ENCODE measurements around the gene KRTAP4-7. TPM values are rescaled to one million over a fixed set of nuclear protein-coding genes. Genes with fewer than 3 reads are reported as not detected.
"Not testable (repeated sequence)": the region's sequence is repeated elsewhere in the genome, so short reads cannot be mapped to it uniquely, and the experiment has no call there.

KRTAP4-7 gene
- total RNA-seq, 1 experiment from 2014 or later: not detected

DNA sequence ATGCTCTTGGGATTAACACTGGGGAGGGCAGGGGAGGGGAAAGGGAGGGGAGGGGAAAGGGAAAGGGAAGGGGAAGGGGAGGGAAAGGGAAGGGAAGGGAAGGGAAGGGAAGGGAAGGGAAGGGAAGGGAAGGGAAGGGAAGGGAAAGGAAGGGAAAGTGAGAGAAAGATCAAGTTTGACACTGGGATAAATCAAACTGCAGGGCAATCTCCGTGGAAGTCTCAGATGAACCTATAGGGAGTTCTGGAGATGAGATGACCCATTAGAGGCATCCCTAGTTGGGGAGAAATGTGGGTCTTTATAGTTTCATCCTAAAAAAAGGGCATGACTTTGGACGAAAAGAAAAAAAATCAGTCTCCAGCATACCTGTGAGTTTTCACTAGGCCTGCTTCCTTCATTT is 37.8 kb downstream of the KRTAP4-7 start:
- Histone ChIP-seq H3T11ph (ENCODE audit: low read length) (no peak overlapping the region), H3K9me3 (ENCODE audit: control insufficient read depth, low read depth, low read length) (no peaks in the 10 kb centered on the region), H4K91ac (ENCODE audit: insufficient read length, low read depth, low read length) (no peak overlapping the region), H3K27ac (ENCODE audit: insufficient read length, low read depth, low read length) (no peak overlapping the region), H4K5ac (ENCODE audit: insufficient read length, low read depth, low read length) (no peak overlapping the region), H3K9ac (ENCODE audit: extremely low read depth, insufficient read length, low read length) (no peak overlapping the region), H3K18ac (ENCODE audit: insufficient read length, low read depth, low read length) (no peak overlapping the region), H2BK20ac (ENCODE audit: low read depth, low read length, poor library complexity, severe bottlenecking) (no peak overlapping the region), H2BK12ac (ENCODE audit: insufficient read length, low read depth, low read length) (no peak overlapping the region), H3K56ac (ENCODE audit: insufficient read length, low read depth, low read length) (no peak overlapping the region), H3K79me1 (ENCODE audit: insufficient read depth, low read depth, low read length, poor library complexity, severe bottlenecking) (no peaks in the 10 kb centered on the region), H4K20me1 (ENCODE audit: control insufficient read depth, insufficient read depth, insufficient read length) (no peaks in the 10 kb centered on the region), H3K79me2 (ENCODE audit: insufficient read depth, low read length) (no peaks in the 10 kb centered on the region), H3K4me2 (ENCODE audit: insufficient read depth, insufficient read length, low read length) (no peak overlapping the region), H2AK5ac (ENCODE audit: insufficient read length, low read length) (no peak overlapping the region), H2BK15ac (ENCODE audit: low read depth, low read length) (no peak overlapping the region), H2BK120ac (ENCODE audit: low read depth, low read length, poor library complexity, severe bottlenecking) (no peak overlapping the region), H3K23ac (ENCODE audit: insufficient read length, low read depth, low read length) (no peak overlapping the region), H3K27me3 (ENCODE audit: insufficient read depth, low read length) (no peaks in the 10 kb centered on the region), H2BK5ac (ENCODE audit: insufficient read length, low read length) (no peak overlapping the region), H3K4me1 (ENCODE audit: insufficient read depth, low read length) (no peaks in the 10 kb centered on the region), H3K14ac (ENCODE audit: insufficient read depth, low read length) (no peak overlapping the region), H2AFZ (ENCODE audit: low read length) (no peak overlapping the region), H4K8ac (replicated peaks; ENCODE audit: insufficient read length, low read depth, low read length) (no peak overlapping the region), H3K23me2 (ENCODE audit: insufficient read length, low read depth, low read length, poor library complexity, severe bottlenecking) (no peaks in the 10 kb centered on the region), H3K4ac (ENCODE audit: low read depth, low read length) (no peak overlapping the region)
- H3K27ac Mint-ChIP-seq: no peak overlapping the region
- H3K36me3 Mint-ChIP-seq (ENCODE audit: insufficient read depth in 1 of 3, low read depth in 3 of 3): peaks cover 0 to 2% (median 0%) of the 10 kb centered on the region in 3 experiments; a peak in 2 of 7 replicates
- no peak overlapping the region for H3K4me3 Mint-ChIP-seq
- H3K4me1 Mint-ChIP-seq: peaks cover 17 to 21% of the 10 kb centered on the region in 2 experiments
- H3K27me3 Mint-ChIP-seq (ENCODE audit: low read depth): no peaks in the 10 kb centered on the region; the same call in 1 of the 2 replicates
- TF ChIP-seq, protein P1, sequence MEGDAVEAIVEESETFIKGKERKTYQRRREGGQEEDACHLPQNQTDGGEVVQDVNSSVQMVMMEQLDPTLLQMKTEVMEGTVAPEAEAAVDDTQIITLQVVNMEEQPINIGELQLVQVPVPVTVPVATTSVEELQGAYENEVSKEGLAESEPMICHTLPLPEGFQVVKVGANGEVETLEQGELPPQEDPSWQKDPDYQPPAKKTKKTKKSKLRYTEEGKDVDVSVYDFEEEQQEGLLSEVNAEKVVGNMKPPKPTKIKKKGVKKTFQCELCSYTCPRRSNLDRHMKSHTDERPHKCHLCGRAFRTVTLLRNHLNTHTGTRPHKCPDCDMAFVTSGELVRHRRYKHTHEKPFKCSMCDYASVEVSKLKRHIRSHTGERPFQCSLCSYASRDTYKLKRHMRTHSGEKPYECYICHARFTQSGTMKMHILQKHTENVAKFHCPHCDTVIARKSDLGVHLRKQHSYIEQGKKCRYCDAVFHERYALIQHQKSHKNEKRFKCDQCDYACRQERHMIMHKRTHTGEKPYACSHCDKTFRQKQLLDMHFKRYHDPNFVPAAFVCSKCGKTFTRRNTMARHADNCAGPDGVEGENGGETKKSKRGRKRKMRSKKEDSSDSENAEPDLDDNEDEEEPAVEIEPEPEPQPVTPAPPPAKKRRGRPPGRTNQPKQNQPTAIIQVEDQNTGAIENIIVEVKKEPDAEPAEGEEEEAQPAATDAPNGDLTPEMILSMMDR (conservative IDR thresholded peaks at IDR 0.05): no peak
- WGBS (ENCODE audit: extremely low coverage, insufficient read length, low lambda C conversion rate): no CpG with 5 or more reads among the region's 2 CpGs
- no peak for DNase-seq
- peaks cover 4 to 5% of the 10 kb centered on the region in 2 experiments; a peak in 4 of 5 replicates for H3K9me3 Mint-ChIP-seq

DNA sequence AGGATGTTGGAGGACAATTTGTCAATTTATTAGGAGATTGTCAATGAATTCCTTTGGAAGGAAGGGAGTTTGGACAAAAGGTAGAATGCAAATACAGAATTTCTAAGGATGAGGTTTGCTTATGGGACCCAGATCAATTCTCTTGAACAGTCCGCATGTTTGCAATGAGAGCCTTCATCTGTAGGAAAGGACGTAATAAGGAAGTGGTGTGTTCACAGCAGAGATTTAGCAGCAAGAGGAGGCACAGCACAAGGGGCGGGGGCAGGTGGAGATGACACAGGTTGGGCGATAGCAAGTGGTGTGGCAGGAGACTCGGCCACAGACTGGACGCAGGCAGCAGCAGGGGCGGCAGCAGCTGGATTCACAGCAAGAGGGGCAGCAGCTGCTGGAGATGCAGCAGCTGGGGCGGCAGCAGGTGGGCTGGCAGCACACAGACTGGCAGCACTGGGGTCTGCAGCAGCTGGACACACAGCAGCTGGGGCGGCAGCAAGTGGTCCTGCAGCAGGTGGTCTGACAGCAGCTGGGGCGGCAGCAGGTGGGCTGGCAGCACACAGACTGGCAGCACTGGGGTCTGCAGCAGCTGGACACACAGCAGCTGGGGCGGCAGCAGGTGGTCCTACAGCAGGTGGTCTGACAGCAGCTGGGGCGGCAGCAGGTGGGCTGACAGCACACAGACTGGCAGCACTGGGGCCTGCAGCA is 39.5 kb downstream of the KRTAP4-7 start:
- not testable (repeated sequence) for H3K23ac ChIP-seq (ENCODE audit: insufficient read length, low read depth, low read length); H2BK20ac ChIP-seq (ENCODE audit: low read depth, low read length, poor library complexity, severe bottlenecking); H4K8ac ChIP-seq (replicated peaks; ENCODE audit: insufficient read length, low read depth, low read length); H2BK5ac ChIP-seq (ENCODE audit: insufficient read length, low read length); H3K4ac ChIP-seq (ENCODE audit: low read depth, low read length); H2BK15ac ChIP-seq (ENCODE audit: low read depth, low read length); H3K18ac ChIP-seq (ENCODE audit: insufficient read length, low read depth, low read length); H4K91ac ChIP-seq (ENCODE audit: insufficient read length, low read depth, low read length); H3T11ph ChIP-seq (ENCODE audit: low read length); H3K9ac ChIP-seq (ENCODE audit: extremely low read depth, insufficient read length, low read length); H3K4me3 Mint-ChIP-seq; H4K5ac ChIP-seq (ENCODE audit: insufficient read length, low read depth, low read length); H3K23me2 ChIP-seq (ENCODE audit: insufficient read length, low read depth, low read length, poor library complexity, severe bottlenecking); H2AK5ac ChIP-seq (ENCODE audit: insufficient read length, low read length); H2BK120ac ChIP-seq (ENCODE audit: low read depth, low read length, poor library complexity, severe bottlenecking); H3K27me3 ChIP-seq (ENCODE audit: insufficient read depth, low read length); H3K36me3 Mint-ChIP-seq (ENCODE audit: insufficient read depth in 1 of 3, low read depth in 3 of 3); H2AFZ ChIP-seq (ENCODE audit: low read length); H3K4me1 ChIP-seq (ENCODE audit: insufficient read depth, low read length); H3K4me2 ChIP-seq (ENCODE audit: insufficient read depth, insufficient read length, low read length); H3K9me3 Mint-ChIP-seq; H2BK12ac ChIP-seq (ENCODE audit: insufficient read length, low read depth, low read length); H3K79me1 ChIP-seq (ENCODE audit: insufficient read depth, low read depth, low read length, poor library complexity, severe bottlenecking); H3K27me3 Mint-ChIP-seq (ENCODE audit: low read depth); H3K27ac ChIP-seq (ENCODE audit: insufficient read length, low read depth, low read length); H3K9me3 ChIP-seq (ENCODE audit: control insufficient read depth, low read depth, low read length); H3K56ac ChIP-seq (ENCODE audit: insufficient read length, low read depth, low read length); H4K20me1 ChIP-seq (ENCODE audit: control insufficient read depth, insufficient read depth, insufficient read length); H3K14ac ChIP-seq (ENCODE audit: insufficient read depth, low read length); DNase-seq; H3K79me2 ChIP-seq (ENCODE audit: insufficient read depth, low read length)
- peaks cover 11 to 12% of the 10 kb centered on the region in 2 experiments for H3K4me1 Mint-ChIP-seq
- no CpG with 5 or more reads among the region's 12 CpGs for WGBS (ENCODE audit: extremely low coverage, insufficient read length, low lambda C conversion rate)
- peak overlapping the region in 2 of 3 experiments; percentile 26 to 36; a peak in 2 of 7 replicates for H3K27ac Mint-ChIP-seq
